Measurements from ENCODE around the gene SNTG2.

DNA sequence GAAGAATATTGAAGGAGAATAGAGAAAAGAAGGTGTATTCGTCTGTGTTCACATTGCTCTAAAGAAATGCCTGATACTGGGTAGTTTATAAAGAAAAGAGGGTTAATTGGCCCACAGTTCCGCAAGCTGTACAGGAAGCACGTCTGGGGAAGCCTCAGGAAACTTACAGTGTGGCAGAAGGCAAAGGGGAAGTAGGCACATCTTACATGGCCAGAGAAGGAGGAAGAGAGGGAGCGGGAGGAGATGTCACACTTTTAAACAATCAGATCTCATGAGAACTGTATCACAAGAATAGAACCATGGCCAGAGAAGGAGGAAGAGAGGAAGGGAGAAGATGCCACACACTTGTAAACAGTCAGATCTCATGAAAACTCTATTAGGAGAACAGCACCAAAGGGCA, 303.0 kb downstream of the SNTG2 start:
- TF ChIP-seq, protein P1, sequence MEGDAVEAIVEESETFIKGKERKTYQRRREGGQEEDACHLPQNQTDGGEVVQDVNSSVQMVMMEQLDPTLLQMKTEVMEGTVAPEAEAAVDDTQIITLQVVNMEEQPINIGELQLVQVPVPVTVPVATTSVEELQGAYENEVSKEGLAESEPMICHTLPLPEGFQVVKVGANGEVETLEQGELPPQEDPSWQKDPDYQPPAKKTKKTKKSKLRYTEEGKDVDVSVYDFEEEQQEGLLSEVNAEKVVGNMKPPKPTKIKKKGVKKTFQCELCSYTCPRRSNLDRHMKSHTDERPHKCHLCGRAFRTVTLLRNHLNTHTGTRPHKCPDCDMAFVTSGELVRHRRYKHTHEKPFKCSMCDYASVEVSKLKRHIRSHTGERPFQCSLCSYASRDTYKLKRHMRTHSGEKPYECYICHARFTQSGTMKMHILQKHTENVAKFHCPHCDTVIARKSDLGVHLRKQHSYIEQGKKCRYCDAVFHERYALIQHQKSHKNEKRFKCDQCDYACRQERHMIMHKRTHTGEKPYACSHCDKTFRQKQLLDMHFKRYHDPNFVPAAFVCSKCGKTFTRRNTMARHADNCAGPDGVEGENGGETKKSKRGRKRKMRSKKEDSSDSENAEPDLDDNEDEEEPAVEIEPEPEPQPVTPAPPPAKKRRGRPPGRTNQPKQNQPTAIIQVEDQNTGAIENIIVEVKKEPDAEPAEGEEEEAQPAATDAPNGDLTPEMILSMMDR (IDR thresholded peaks at IDR 0.05), result no peak
- TF ChIP-seq POLR2A (IDR thresholded peaks at IDR 0.05), result no peak

All from heart left ventricle (tissue), 13 donors.